Osteocyte (in vitro differentiated cells): ENCODE data around the gene INTS7. TPM values are rescaled to one million over a fixed set of nuclear protein-coding genes. Genes with fewer than 3 reads are reported as not detected.

Source experiments
- DNase-seq: peaks from one replicate; pipeline ENCODE4 v3.0.0; 2021; ENCODE audit warnings: mixed read lengths; ENCODE audit not compliant: unreplicated experiment; ENCODE audit errors: extremely low spot score
- H3K27ac Mint-ChIP-seq: one replicate; pipeline ENCODE4 v1.8.0; 2021; ENCODE audit warnings: mild to moderate bottlenecking, mixed read lengths; ENCODE audit not compliant: unreplicated experiment
- H3K27me3 Mint-ChIP-seq: one replicate; pipeline ENCODE4 v1.8.0; 2021; ENCODE audit warnings: mixed read lengths; ENCODE audit not compliant: unreplicated experiment
- H3K36me3 Mint-ChIP-seq: one replicate; pipeline ENCODE4 v1.8.0; 2021; ENCODE audit warnings: mixed read lengths; ENCODE audit not compliant: unreplicated experiment
- H3K4me1 Mint-ChIP-seq: one replicate; pipeline ENCODE4 v1.8.0; 2021; ENCODE audit warnings: mixed read lengths; ENCODE audit not compliant: unreplicated experiment
- H3K4me3 Mint-ChIP-seq: one replicate; pipeline ENCODE4 v1.8.0; 2021; ENCODE audit warnings: mild to moderate bottlenecking, moderate library complexity, mixed read lengths; ENCODE audit not compliant: unreplicated experiment
- H3K9me3 Mint-ChIP-seq: one replicate; pipeline ENCODE4 v1.8.0; 2021; ENCODE audit warnings: mixed read lengths; ENCODE audit not compliant: unreplicated experiment
- CTCF ChIP-seq: fragments of 200-600 bp; sonication (generic); IDR thresholded peaks from 2 replicates; pipeline ENCODE4 v1.5.0; 2021; ENCODE audit warnings: antibody characterized with exemption, mild to moderate bottlenecking, moderate library complexity
- total RNA-seq: library from RNA; stranded (reverse); gene quantifications from 2 replicates; pipeline ENCODE4 v1.2.1, GENCODE V29; 2021

Gene INTS7
- total RNA-seq, 1 donor from 2014 or later = 18.4 TPM

- H3K4me1 Mint-ChIP-seq = peaks cover 6% of the 10 kb centered on the region
- H3K4me3 Mint-ChIP-seq = no peak overlapping the region
- peaks cover 28% of the 10 kb centered on the region for H3K27me3 Mint-ChIP-seq
- H3K27ac Mint-ChIP-seq = no peak overlapping the region
- no peaks in the 10 kb centered on the region for H3K9me3 Mint-ChIP-seq
- no peak for DNase-seq
- TF ChIP-seq CTCF = no peak
- no peaks in the 10 kb centered on the region for H3K36me3 Mint-ChIP-seq
These were observed 122.4 kb downstream of the INTS7 start for GRCh38 chr1:211912844-211913432.

- DNase-seq = no peak
- no peaks in the 10 kb centered on the region for H3K4me1 Mint-ChIP-seq
- no peaks in the 10 kb centered on the region for H3K9me3 Mint-ChIP-seq
- no peak overlapping the region for H3K27ac Mint-ChIP-seq
- no peak overlapping the region for H3K4me3 Mint-ChIP-seq
- TF ChIP-seq CTCF = no peak
- H3K27me3 Mint-ChIP-seq = peaks cover 32% of the 10 kb centered on the region
- no peaks in the 10 kb centered on the region for H3K36me3 Mint-ChIP-seq
These were observed 123.3 kb downstream of the INTS7 start for GRCh38 chr1:211912038-211912437.

GRCh38 chr1:211910913-211911485 lies 124.4 kb downstream of the INTS7 start:
- DNase-seq = no peak
- H3K27ac Mint-ChIP-seq = no peak overlapping the region
- H3K27me3 Mint-ChIP-seq = peaks cover 34% of the 10 kb centered on the region
- no peak overlapping the region for H3K4me3 Mint-ChIP-seq
- no peak for TF ChIP-seq CTCF
- no peaks in the 10 kb centered on the region for H3K36me3 Mint-ChIP-seq
- H3K4me1 Mint-ChIP-seq = no peaks in the 10 kb centered on the region
- no peaks in the 10 kb centered on the region for H3K9me3 Mint-ChIP-seq

GRCh38 chr1:211910113-211910884 lies 125.1 kb downstream of the INTS7 start:
- H3K4me1 Mint-ChIP-seq = no peaks in the 10 kb centered on the region
- TF ChIP-seq CTCF = no peak
- no peaks in the 10 kb centered on the region for H3K36me3 Mint-ChIP-seq
- peaks cover 37% of the 10 kb centered on the region for H3K27me3 Mint-ChIP-seq
- no peak overlapping the region for H3K27ac Mint-ChIP-seq
- H3K4me3 Mint-ChIP-seq = no peak overlapping the region
- H3K9me3 Mint-ChIP-seq = no peaks in the 10 kb centered on the region
- DNase-seq = no peak

- no peak overlapping the region for H3K4me3 Mint-ChIP-seq
- peaks cover 38% of the 10 kb centered on the region for H3K27me3 Mint-ChIP-seq
- H3K4me1 Mint-ChIP-seq = no peaks in the 10 kb centered on the region
- no peak overlapping the region for H3K27ac Mint-ChIP-seq
- H3K36me3 Mint-ChIP-seq = no peaks in the 10 kb centered on the region
- no peak for DNase-seq
- no peak for TF ChIP-seq CTCF
- H3K9me3 Mint-ChIP-seq = no peaks in the 10 kb centered on the region
These were observed 126.0 kb downstream of the INTS7 start for GRCh38 chr1:211909395-211909794.
